ENCODE results near the gene DMRTA1.
"Not testable (repeated sequence)": the region's sequence is repeated elsewhere in the genome, so short reads cannot be mapped to it uniquely, and the experiment has no call there.

DMRTA1 gene

DNA sequence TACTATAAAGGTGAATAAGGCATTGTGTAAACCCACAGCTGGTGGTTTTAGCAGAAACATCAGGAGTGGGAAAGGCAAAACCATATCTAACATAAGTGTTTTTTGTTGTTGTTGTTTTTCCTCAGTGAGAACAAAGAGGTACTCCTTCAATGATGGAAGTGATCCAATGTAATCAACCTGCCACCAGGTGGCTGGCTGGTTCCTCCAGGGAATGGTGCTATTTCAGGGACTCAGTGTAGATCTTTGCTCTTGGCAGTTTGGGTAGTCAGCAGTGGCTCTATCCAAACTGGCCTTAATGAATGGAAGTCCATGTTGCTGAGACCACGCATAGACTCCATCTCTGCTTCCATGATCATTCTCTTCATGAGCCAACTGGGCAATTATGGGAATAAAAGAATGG, 10.8 kb downstream of the DMRTA1 start:
- no peak for DNase-seq (ENCODE audit: low read depth in 2 of 2)

DNA sequence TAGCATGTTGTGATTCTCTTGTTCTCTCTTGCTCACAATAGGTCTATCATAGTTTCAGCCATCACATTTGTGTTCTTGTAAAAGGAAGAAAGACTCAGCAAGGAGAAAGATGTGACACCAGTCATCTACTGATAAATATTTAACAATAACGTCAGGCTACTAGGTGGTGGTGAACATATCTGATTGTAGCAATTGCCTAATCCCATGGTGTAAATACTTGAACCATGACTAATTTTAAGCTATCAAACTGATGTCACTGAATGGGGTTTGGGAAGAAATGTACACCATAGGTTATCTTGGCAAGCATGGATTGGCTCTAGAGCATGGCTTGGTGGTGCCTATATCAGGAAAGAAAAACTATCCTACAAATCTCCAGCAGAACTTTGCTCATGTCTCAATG, 16.6 kb downstream of the DMRTA1 start:
- DNase-seq (ENCODE audit: low read depth in 2 of 2) = no peak

DNA sequence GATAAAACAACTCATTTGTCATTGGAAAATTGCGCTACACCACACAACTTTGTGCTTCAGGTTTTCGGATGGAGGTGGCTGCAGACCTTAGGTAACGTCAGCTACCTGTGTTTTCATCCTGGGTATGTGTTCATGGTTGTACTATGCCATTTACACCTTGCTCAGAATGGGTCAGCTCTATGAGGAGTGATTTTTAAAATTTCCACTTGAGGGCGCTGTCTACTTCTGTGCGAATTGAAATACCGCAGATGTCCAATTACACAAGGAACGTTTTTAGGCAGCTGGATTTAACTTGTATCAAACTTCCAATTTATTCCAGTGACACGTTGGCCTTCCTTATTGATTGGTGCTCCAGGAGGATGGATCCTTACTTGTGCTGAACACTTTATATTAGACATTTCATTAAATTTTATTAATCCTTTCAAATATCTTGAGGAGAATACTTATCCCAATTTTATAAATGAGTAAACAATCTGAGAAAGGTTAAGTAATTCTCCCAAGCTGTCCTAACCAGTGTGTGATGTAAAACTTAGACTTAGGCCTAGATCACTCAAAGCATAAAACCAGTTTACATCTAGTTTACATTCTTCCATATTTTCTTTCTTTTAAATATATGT, 23.4 kb downstream of the DMRTA1 start:
- no peak for DNase-seq (ENCODE audit: low read depth in 2 of 2)

DNA sequence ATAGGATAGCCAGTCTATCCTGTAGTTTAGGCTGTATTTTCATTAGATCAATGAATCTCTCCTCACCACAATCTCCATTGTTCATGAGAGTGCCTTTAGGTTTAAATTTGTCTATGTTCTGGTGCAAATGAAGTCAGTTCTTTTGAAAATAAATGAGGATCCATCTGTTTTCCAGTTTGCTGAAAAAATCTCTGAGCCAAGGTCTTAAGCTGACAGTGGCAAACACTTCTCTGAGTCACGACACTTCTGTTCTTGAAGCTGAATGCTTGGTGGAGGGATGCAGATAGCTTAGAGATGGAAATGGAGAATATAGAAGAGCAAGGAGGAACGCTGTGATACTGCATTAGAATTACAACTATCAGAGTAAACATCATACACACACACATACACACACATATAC, 34.9 kb downstream of the DMRTA1 start:
- no peak for DNase-seq (ENCODE audit: low read depth in 2 of 2)

DNA sequence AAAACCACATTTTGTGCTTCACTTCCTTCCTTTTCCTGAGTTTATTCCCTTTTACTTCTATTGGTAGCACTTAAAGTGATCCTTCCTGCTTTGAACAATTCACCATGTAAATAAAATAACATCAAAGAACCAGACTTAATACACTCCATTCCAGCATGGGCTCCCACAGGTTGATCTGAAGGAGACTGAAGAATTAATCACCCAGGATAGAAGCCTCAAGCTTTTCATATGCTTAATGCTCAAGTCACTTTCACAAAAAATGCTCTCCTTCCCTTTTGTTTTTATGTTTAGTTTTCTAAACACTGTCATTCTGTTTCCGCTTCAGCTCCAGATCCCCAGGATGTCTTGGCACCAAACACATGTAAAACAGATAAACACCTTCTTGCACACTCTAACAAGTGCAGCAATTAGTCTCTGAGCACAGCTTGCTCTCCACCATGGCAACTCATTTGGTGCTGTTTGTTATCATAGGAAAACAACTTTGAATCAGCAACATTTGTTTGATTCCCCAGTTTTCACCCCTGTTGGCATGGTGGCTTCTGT, 37.0 kb downstream of the DMRTA1 start:
- DNase-seq (ENCODE audit: low read depth in 2 of 2) = no peak

DNA sequence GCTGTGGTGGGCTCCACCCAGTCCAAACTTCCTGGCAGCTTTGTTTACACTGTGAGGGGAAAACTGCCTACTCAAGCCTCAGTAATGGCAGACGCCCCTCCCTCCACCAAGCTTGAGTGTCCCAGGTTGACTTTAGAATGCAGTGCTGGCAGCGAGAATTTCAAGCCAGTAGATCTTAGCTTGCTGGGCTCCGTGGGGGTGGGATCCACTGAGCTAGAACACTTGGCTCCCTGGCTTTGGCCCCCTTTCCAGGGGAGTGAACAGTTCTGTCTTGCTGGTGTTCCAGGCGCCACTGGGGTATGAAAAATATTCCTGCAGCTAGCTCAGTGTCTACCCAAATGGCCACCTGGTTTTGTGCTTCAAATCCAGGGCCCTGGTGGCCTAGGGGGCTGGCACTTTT, 49.6 kb downstream of the DMRTA1 start:
- not testable (repeated sequence) for DNase-seq (ENCODE audit: low read depth in 2 of 2)

Data from fibroblast of skin of left quadriceps (primary cell).